WERI-Rb-1 (cell line): ENCODE results near the gene OBSCN.

Source experiments
- DNase-seq: peaks from one replicate; pipeline ENCODE4 v3.0.0-alpha.2; 2020
- H3K27ac ChIP-seq: fragments of 250-450 bp; sonication (Bioruptor Pico); 2 replicates; pipeline ENCODE4 v1.5.1; 2020; ENCODE audit warnings: mild to moderate bottlenecking, moderate library complexity
- H3K27me3 ChIP-seq: fragments of 250-450 bp; sonication (Bioruptor Pico); 2 replicates; pipeline ENCODE4 v1.5.1; 2021; ENCODE audit warnings: mild to moderate bottlenecking, low read depth, moderate library complexity; ENCODE audit not compliant: insufficient read depth, severe bottlenecking
- H3K36me3 ChIP-seq: fragments of 250-450 bp; sonication (Bioruptor Pico); 2 replicates; pipeline ENCODE4 v1.5.1; 2020; ENCODE audit warnings: mild to moderate bottlenecking, moderate library complexity
- H3K4me3 ChIP-seq: 2 replicates; pipeline ENCODE4 v1.5.1; 2011; ENCODE audit warnings: low read depth, mild to moderate bottlenecking, control low read depth, low read length
- H3K9me3 ChIP-seq: fragments of 250-450 bp; sonication (Bioruptor Pico); 2 replicates; pipeline ENCODE4 v1.5.1; 2021; ENCODE audit warnings: mild to moderate bottlenecking, moderate library complexity; ENCODE audit not compliant: severe bottlenecking
- CTCF ChIP-seq: IDR thresholded peaks from 2 replicates; pipeline ENCODE4 v1.5.1; 2011; ENCODE audit warnings: low read depth, mild to moderate bottlenecking, control low read depth, inconsistent platforms, low read length

OBSCN gene

GRCh38 chr1:228174482-228175315 lies 33.1 kb upstream of the OBSCN start:
- no peaks in the 10 kb centered on the region for H3K9me3 ChIP-seq
- no peak overlapping the region for H3K27ac ChIP-seq
- no peaks in the 10 kb centered on the region for H3K27me3 ChIP-seq
- no peaks in the 10 kb centered on the region for H3K36me3 ChIP-seq
- no peak overlapping the region for H3K4me3 ChIP-seq
- TF ChIP-seq CTCF: no peak
- no peak for DNase-seq

- H3K4me3 ChIP-seq: no peak overlapping the region
- no peaks in the 10 kb centered on the region for H3K9me3 ChIP-seq
- H3K27me3 ChIP-seq: no peaks in the 10 kb centered on the region
- no peak for DNase-seq
- TF ChIP-seq CTCF: no peak
- no peaks in the 10 kb centered on the region for H3K36me3 ChIP-seq
- no peak overlapping the region for H3K27ac ChIP-seq
Measured at GRCh38 chr1:228175316-228176023, 32.4 kb upstream of the OBSCN start.

GRCh38 chr1:228176024-228176395 lies 31.8 kb upstream of the OBSCN start:
- no peaks in the 10 kb centered on the region for H3K36me3 ChIP-seq
- H3K4me3 ChIP-seq: no peak overlapping the region
- H3K27me3 ChIP-seq: no peaks in the 10 kb centered on the region
- H3K27ac ChIP-seq: no peak overlapping the region
- H3K9me3 ChIP-seq: no peaks in the 10 kb centered on the region
- TF ChIP-seq CTCF: no peak
- no peak for DNase-seq

GRCh38 chr1:228176461-228177182 lies 31.2 kb upstream of the OBSCN start:
- H3K27me3 ChIP-seq: no peaks in the 10 kb centered on the region

GRCh38 chr1:228177183-228177475 lies 30.7 kb upstream of the OBSCN start:
- TF ChIP-seq CTCF: no peak
- Histone ChIP-seq H3K36me3 (no peaks in the 10 kb centered on the region), H3K9me3 (no peaks in the 10 kb centered on the region), H3K27ac (no peak overlapping the region), H3K27me3 (no peaks in the 10 kb centered on the region), H3K4me3 (no peak overlapping the region)
- no peak for DNase-seq

More at GRCh38 chr1:228176461-228177182, 31.2 kb upstream of the OBSCN start:
- Histone ChIP-seq H3K9me3 (no peaks in the 10 kb centered on the region), H3K27ac (no peak overlapping the region), H3K36me3 (no peaks in the 10 kb centered on the region), H3K4me3 (no peak overlapping the region)
- no peak for DNase-seq
- no peak for TF ChIP-seq CTCF
